Hematopoietic multipotent progenitor cell (in vitro differentiated cells): ENCODE measurements around the gene PIANP. TPM values are rescaled to one million over a fixed set of nuclear protein-coding genes. Genes with fewer than 3 reads are reported as not detected.
"Not testable (repeated sequence)": the region's sequence is repeated elsewhere in the genome, so short reads cannot be mapped to it uniquely, and the experiment has no call there.

ENCODE experiments used
- DNase-seq, 3 donors: peaks; one replicate each; pipeline ENCODE4 v3.0.0-alpha.2; 2011 to 2015; ENCODE audit warnings: low read depth in 2 of 3, low spot score in 2 of 3
- total RNA-seq: library from RNA; depleted of rRNA; stranded (reverse); fragments of >200 nt; gene quantifications from one replicate; pipeline ENCODE4 v1.2.3, GENCODE V29; 2012

The PIANP gene
- total RNA-seq, 1 donor: under 0.01 TPM

GRCh38 chr12:6708351-6708750 lies 7.7 kb upstream of the PIANP start:
- not testable (repeated sequence) for DNase-seq

GRCh38 chr12:6703631-6704030 lies 3.0 kb upstream of the PIANP start:
- DNase-seq: peak in 2 of 3 donors; percentile 80 to 85

- no peak for DNase-seq
These were observed 608 bp upstream of the PIANP start for GRCh38 chr12:6701078-6701768.

- DNase-seq: no peak
These were observed 498 bp downstream of the PIANP start for GRCh38 chr12:6699989-6700645.

GRCh38 chr12:6699259-6699988 lies 1.2 kb downstream of the PIANP start:
- DNase-seq: no peak

GRCh38 chr12:6698352-6699046 lies 2.1 kb downstream of the PIANP start:
- no peak for DNase-seq

GRCh38 chr12:6697584-6698351 lies 2.8 kb downstream of the PIANP start:
- peak in 1 of 3 donors; percentile 36 for DNase-seq

- no peak for DNase-seq
These were observed 3.7 kb downstream of the PIANP start for GRCh38 chr12:6696690-6697583.

GRCh38 chr12:6695313-6696045 lies 5.1 kb downstream of the PIANP start:
- DNase-seq: no peak

GRCh38 chr12:6694701-6695100 lies 5.9 kb downstream of the PIANP start:
- no peak for DNase-seq

- DNase-seq: no peak
These were observed 6.7 kb downstream of the PIANP start for GRCh38 chr12:6693832-6694355.

- DNase-seq: no peak
These were observed 7.7 kb downstream of the PIANP start for GRCh38 chr12:6692888-6693287.

- DNase-seq: no peak
These were observed 9.1 kb downstream of the PIANP start for GRCh38 chr12:6691473-6691872.

GRCh38 chr12:6688999-6689882 lies 11.4 kb downstream of the PIANP start, which contains the start of gene ZNF384:
TSS of gene ZNF384 (minus strand) at chr12:6689375. CDS start at chr12:6679520, 9,855 bp downstream.
- peak; percentile 91 to 99 (median 97) for DNase-seq

- peak in 2 of 3 donors; percentile 76 to 82 for DNase-seq
These were observed 12.0 kb downstream of the PIANP start for GRCh38 chr12:6688543-6688998.

- DNase-seq: no peak
These were observed 14.8 kb downstream of the PIANP start for GRCh38 chr12:6685814-6686213.

GRCh38 chr12:6684609-6685008 lies 16.0 kb downstream of the PIANP start:
- peak in 2 of 3 donors; percentile 59 to 77 for DNase-seq
